Measurements from ENCODE around the gene TCP11.

TCP11 gene

DNA sequence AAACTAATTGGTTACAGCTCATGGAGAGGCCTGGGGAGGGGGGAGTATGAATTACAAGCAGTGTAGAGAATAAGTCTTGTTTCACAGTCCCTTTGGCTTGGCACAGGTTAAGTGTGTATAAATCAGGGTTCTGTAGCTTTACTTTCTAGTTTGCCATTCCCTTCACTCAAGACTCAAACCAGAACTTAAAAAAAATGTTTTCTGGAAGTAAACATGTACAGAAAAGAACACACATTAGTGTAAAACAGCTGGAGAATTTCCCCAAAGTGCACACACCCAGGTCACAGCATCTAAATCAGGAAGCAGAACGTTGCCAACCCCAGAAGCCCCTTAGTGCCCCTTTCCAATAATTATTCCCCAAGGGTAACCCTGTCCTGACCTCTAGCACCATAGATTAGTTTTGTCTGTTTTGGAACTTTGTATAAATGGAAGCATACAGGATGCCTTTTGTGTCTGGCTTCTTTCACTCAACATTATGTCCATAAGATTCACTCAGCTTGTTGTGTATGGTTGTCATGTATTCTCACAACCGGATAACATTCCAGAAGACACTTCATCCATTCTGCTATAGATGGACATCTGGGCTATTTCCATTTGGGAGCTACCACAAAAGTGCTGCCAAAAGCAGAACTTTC lies 38.9 kb upstream of the TCP11 start:
- no peak overlapping the region for H3K27ac ChIP-seq (ENCODE audit: low read depth, low read length)
- no peak overlapping the region for H2BK5ac ChIP-seq (ENCODE audit: low read length)

GRCh38 chr6:35178932-35179832 lies 38.0 kb upstream of the TCP11 start:
- Histone ChIP-seq H2BK15ac (replicated peaks; ENCODE audit: low read depth) (no peak overlapping the region), H3K23ac (ENCODE audit: low read length) (no peak overlapping the region), H3K4me2 (ENCODE audit: low read length) (no peak overlapping the region), H2BK120ac (ENCODE audit: low read depth, low read length) (no peak overlapping the region), H2AK5ac (ENCODE audit: low read length) (no peak overlapping the region), H3K4me1 (ENCODE audit: control insufficient read depth, low read depth, low read length) (no peaks in the 10 kb centered on the region), H3K9ac (ENCODE audit: low read length) (no peak overlapping the region), H3K79me2 (ENCODE audit: control insufficient read depth, insufficient read depth, low read length) (no peaks in the 10 kb centered on the region), H3K56ac (ENCODE audit: low read length) (no peak overlapping the region), H4K5ac (ENCODE audit: low read length) (no peak overlapping the region), H3K4ac (ENCODE audit: low read depth, low read length) (no peak overlapping the region), H3K79me1 (ENCODE audit: low read length) (no peaks in the 10 kb centered on the region), H3K27me3 (ENCODE audit: insufficient read depth, low read length, poor library complexity) (no peaks in the 10 kb centered on the region), H4K8ac (ENCODE audit: low read depth, low read length) (no peak overlapping the region), H3K18ac (ENCODE audit: low read length) (no peak overlapping the region), H2BK5ac (ENCODE audit: low read length) (no peak overlapping the region), H3K27ac (ENCODE audit: low read depth, low read length) (no peak overlapping the region), H3K36me3 (ENCODE audit: control insufficient read depth, insufficient read depth, low read length) (no peaks in the 10 kb centered on the region), H3K4me3 (ENCODE audit: low read length) (no peak overlapping the region)
- peak; percentile 41 for DNase-seq
- WGBS (ENCODE audit: extremely low coverage, insufficient coverage, low lambda C conversion rate), result no CpG with 5 or more reads among the region's 5 CpGs

More for the DNA sequence above, 38.9 kb upstream of the TCP11 start:
- Histone ChIP-seq H3K4ac (ENCODE audit: low read depth, low read length) (no peak overlapping the region), H3K23ac (ENCODE audit: low read length) (no peak overlapping the region), H3K79me2 (ENCODE audit: control insufficient read depth, insufficient read depth, low read length) (no peaks in the 10 kb centered on the region), H3K4me3 (ENCODE audit: low read length) (no peak overlapping the region), H2AK5ac (ENCODE audit: low read length) (no peak overlapping the region), H2BK15ac (replicated peaks; ENCODE audit: low read depth) (no peak overlapping the region), H3K36me3 (ENCODE audit: control insufficient read depth, insufficient read depth, low read length) (no peaks in the 10 kb centered on the region), H3K27me3 (ENCODE audit: insufficient read depth, low read length, poor library complexity) (no peaks in the 10 kb centered on the region), H4K8ac (ENCODE audit: low read depth, low read length) (no peak overlapping the region), H3K18ac (ENCODE audit: low read length) (no peak overlapping the region), H3K56ac (ENCODE audit: low read length) (no peak overlapping the region), H4K5ac (ENCODE audit: low read length) (no peak overlapping the region), H3K9ac (ENCODE audit: low read length) (no peak overlapping the region), H3K79me1 (ENCODE audit: low read length) (no peaks in the 10 kb centered on the region), H3K4me2 (ENCODE audit: low read length) (no peak overlapping the region), H2BK120ac (ENCODE audit: low read depth, low read length) (no peak overlapping the region), H3K4me1 (ENCODE audit: control insufficient read depth, low read depth, low read length) (no peaks in the 10 kb centered on the region)
- no peak for DNase-seq
- no CpG with 5 or more reads among the region's 2 CpGs for WGBS (ENCODE audit: extremely low coverage, insufficient coverage, low lambda C conversion rate)

DNA sequence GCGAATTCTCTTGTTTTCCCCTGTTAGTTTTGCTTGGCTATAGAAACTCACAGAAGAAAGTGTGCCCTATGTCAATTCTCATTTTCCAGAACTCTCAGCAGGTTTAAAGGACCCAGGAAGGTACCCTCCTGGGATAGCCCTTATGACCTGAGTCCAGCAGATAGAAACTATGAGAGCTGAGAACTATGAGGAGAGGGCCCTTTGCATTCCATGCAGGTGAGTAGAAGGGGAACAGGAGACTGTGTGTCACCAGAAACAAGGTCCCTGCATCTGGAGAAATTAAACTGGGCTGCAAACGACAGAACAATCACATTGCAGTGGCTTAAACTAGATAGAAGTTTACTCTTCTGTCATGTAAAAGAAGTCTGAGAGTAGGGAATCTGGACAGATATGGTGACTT lies 36.9 kb upstream of the TCP11 start:
- H3K4ac ChIP-seq (ENCODE audit: low read depth, low read length), result no peak overlapping the region
- H3K4me3 ChIP-seq (ENCODE audit: low read length), result no peak overlapping the region
- no peak overlapping the region for H2BK5ac ChIP-seq (ENCODE audit: low read length)
- no peak overlapping the region for H4K5ac ChIP-seq (ENCODE audit: low read length)
- H3K79me1 ChIP-seq (ENCODE audit: low read length), result no peaks in the 10 kb centered on the region
- H3K4me2 ChIP-seq (ENCODE audit: low read length), result no peak overlapping the region
- H4K8ac ChIP-seq (ENCODE audit: low read depth, low read length), result no peak overlapping the region
- H2BK15ac ChIP-seq (replicated peaks; ENCODE audit: low read depth), result no peak overlapping the region
- peak overlapping the region; percentile 5 for H3K18ac ChIP-seq (ENCODE audit: low read length)
- DNase-seq, result no peak
- no peak overlapping the region for H3K27ac ChIP-seq (ENCODE audit: low read depth, low read length)
- WGBS (ENCODE audit: extremely low coverage, insufficient coverage, low lambda C conversion rate), result no CpG with 5 or more reads among the region's 2 CpGs
- H2BK120ac ChIP-seq (ENCODE audit: low read depth, low read length), result no peak overlapping the region
- H3K56ac ChIP-seq (ENCODE audit: low read length), result no peak overlapping the region
- H3K27me3 ChIP-seq (ENCODE audit: insufficient read depth, low read length, poor library complexity), result no peaks in the 10 kb centered on the region
- H3K36me3 ChIP-seq (ENCODE audit: control insufficient read depth, insufficient read depth, low read length), result no peaks in the 10 kb centered on the region
- H2AK5ac ChIP-seq (ENCODE audit: low read length), result no peak overlapping the region
- no peaks in the 10 kb centered on the region for H3K79me2 ChIP-seq (ENCODE audit: control insufficient read depth, insufficient read depth, low read length)
- H3K4me1 ChIP-seq (ENCODE audit: control insufficient read depth, low read depth, low read length), result no peaks in the 10 kb centered on the region
- H3K9ac ChIP-seq (ENCODE audit: low read length), result no peak overlapping the region
- H3K23ac ChIP-seq (ENCODE audit: low read length), result no peak overlapping the region

DNA sequence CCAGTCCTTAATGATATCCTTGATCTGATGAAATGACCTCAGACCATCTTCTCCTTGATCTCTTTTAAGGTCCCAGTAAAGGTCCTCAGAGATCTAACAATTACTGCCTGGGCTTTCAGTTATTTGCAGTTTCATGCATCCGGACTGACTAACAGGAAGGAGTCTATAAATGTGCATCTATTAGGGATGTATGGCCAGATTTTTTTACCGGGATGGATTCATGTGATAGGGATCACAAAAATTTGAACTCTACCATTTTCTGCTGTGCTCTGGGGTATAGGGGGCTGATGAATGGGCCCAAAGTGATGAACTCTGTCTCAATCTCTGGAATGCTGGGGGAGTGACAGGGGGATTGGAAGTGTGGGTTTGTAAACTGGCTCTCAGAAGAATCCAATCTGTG lies 36.5 kb upstream of the TCP11 start:
- Histone ChIP-seq H4K8ac (ENCODE audit: low read depth, low read length) (no peak overlapping the region), H3K4me2 (ENCODE audit: low read length) (no peak overlapping the region), H2BK5ac (ENCODE audit: low read length) (no peak overlapping the region), H3K23ac (ENCODE audit: low read length) (no peak overlapping the region), H3K4me3 (ENCODE audit: low read length) (no peak overlapping the region), H3K27ac (ENCODE audit: low read depth, low read length) (no peak overlapping the region), H3K79me2 (ENCODE audit: control insufficient read depth, insufficient read depth, low read length) (no peaks in the 10 kb centered on the region), H3K27me3 (ENCODE audit: insufficient read depth, low read length, poor library complexity) (no peaks in the 10 kb centered on the region), H3K36me3 (ENCODE audit: control insufficient read depth, insufficient read depth, low read length) (no peaks in the 10 kb centered on the region), H3K79me1 (ENCODE audit: low read length) (no peaks in the 10 kb centered on the region), H2BK15ac (replicated peaks; ENCODE audit: low read depth) (no peak overlapping the region), H2AK5ac (ENCODE audit: low read length) (no peak overlapping the region), H3K4me1 (ENCODE audit: control insufficient read depth, low read depth, low read length) (no peaks in the 10 kb centered on the region), H3K18ac (ENCODE audit: low read length) (no peak overlapping the region), H3K4ac (ENCODE audit: low read depth, low read length) (no peak overlapping the region), H3K9ac (ENCODE audit: low read length) (no peak overlapping the region), H4K5ac (ENCODE audit: low read length) (no peak overlapping the region), H3K56ac (ENCODE audit: low read length) (no peak overlapping the region), H2BK120ac (ENCODE audit: low read depth, low read length) (no peak overlapping the region)
- WGBS (ENCODE audit: extremely low coverage, insufficient coverage, low lambda C conversion rate), result no CpG with 5 or more reads among the region's 2 CpGs
- no peak for DNase-seq

- no peak overlapping the region for H3K18ac ChIP-seq (ENCODE audit: low read length)
- H2BK120ac ChIP-seq (ENCODE audit: low read depth, low read length), result no peak overlapping the region
- no peaks in the 10 kb centered on the region for H3K36me3 ChIP-seq (ENCODE audit: control insufficient read depth, insufficient read depth, low read length)
- H3K79me2 ChIP-seq (ENCODE audit: control insufficient read depth, insufficient read depth, low read length), result no peaks in the 10 kb centered on the region
- no CpG with 5 or more reads among the region's 3 CpGs for WGBS (ENCODE audit: extremely low coverage, insufficient coverage, low lambda C conversion rate)
- no peak overlapping the region for H4K5ac ChIP-seq (ENCODE audit: low read length)
- no peaks in the 10 kb centered on the region for H3K79me1 ChIP-seq (ENCODE audit: low read length)
- peak; percentile 35 for DNase-seq
- H3K27me3 ChIP-seq (ENCODE audit: insufficient read depth, low read length, poor library complexity), result no peaks in the 10 kb centered on the region
- H4K8ac ChIP-seq (ENCODE audit: low read depth, low read length), result no peak overlapping the region
- H3K56ac ChIP-seq (ENCODE audit: low read length), result no peak overlapping the region
- no peaks in the 10 kb centered on the region for H3K4me1 ChIP-seq (ENCODE audit: control insufficient read depth, low read depth, low read length)
- H3K27ac ChIP-seq (ENCODE audit: low read depth, low read length), result no peak overlapping the region
- H3K4ac ChIP-seq (ENCODE audit: low read depth, low read length), result no peak overlapping the region
- no peak overlapping the region for H2BK5ac ChIP-seq (ENCODE audit: low read length)
- H3K23ac ChIP-seq (ENCODE audit: low read length), result no peak overlapping the region
- no peak overlapping the region for H2BK15ac ChIP-seq (replicated peaks; ENCODE audit: low read depth)
- H2AK5ac ChIP-seq (ENCODE audit: low read length), result no peak overlapping the region
- no peak overlapping the region for H3K4me2 ChIP-seq (ENCODE audit: low read length)
- H3K9ac ChIP-seq (ENCODE audit: low read length), result no peak overlapping the region
- H3K4me3 ChIP-seq (ENCODE audit: low read length), result no peak overlapping the region
These were observed 36.0 kb upstream of the TCP11 start for GRCh38 chr6:35177157-35177556.

All from mesendoderm (in vitro differentiated cells).